GM15510 (cell line): ENCODE measurements around the gene SLC47A2.

Source experiments
- POLR2A ChIP-seq: IDR thresholded peaks from 3 replicates; pipeline ENCODE4 v1.6.1; 2011; ENCODE audit warnings: borderline replicate concordance; ENCODE audit not compliant: insufficient read length; ENCODE audit errors: extremely low read depth

SLC47A2 gene

GRCh38 chr17:19678581-19679453 is 37.6 kb downstream of the SLC47A2 start:
- TF ChIP-seq POLR2A, result no peak

DNA sequence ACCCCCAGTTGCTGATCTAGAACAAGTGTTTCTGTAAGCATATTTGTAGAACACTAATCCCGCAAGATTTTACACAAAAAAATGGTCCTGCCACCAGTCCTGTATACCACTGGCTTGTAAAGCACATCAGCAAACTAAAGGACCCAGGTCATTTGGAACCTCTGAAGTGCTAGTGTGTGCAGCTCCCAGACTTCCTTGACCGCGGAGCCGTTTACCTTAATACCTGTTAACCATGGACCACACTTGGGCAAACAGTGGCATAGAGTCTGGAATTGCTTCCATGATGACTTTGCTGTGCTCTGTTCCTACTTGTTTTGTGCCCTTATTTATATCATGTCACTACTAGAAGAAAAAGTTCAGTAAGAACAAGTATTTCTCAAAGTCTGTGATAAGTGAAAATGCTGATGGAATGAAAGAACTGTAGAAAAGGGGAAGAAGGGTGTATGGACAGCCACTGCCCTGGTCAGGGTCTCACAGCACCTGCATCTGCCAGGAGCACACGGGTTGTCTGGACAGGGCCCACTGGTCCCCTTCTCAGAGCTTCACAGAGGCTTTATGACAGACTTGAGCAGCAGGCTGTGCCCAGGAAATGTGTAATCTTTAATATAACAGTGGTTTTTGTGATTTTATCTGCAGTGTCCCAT is 38.5 kb downstream of the SLC47A2 start:
- no peak for TF ChIP-seq POLR2A

DNA sequence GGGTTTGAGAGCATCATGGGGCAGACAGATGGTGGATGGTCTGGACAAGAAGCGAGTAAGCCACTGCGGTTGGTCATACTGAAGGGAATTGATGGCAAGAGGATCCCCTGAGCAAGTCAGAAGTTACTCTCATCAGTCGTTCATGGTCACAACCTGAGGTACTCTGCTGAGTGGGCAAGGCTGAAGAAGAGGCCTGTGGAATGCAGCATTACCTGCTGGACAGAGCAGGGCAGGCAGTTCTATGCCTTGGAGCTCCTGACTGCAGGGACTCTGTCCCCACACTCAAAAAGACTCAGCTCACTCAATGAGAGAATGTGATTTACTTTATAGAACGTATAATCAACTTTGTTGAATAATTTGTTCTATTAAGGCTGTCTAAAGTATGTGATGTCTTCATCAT is 39.5 kb downstream of the SLC47A2 start:
- TF ChIP-seq POLR2A, result no peak

DNA sequence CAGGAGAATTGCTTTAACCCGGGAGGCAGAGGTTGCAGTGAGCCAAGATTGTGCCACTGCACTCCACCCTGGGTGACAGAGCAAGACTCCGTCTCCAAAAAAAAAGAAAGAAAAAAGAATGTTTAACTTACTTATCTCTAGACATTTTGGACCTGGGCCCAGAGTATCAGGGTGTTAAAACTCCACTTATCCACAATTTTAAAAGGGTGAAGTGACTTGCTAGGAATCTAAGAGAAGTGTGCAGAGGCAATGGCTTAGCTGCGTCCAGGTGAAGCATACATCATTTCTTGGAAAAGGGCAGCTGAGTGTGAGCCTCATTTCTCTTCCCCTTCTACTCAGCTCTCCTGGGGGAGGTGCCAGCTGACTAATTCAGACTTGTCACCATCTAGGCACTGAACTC is 42.8 kb downstream of the SLC47A2 start:
- TF ChIP-seq POLR2A, result no peak

DNA sequence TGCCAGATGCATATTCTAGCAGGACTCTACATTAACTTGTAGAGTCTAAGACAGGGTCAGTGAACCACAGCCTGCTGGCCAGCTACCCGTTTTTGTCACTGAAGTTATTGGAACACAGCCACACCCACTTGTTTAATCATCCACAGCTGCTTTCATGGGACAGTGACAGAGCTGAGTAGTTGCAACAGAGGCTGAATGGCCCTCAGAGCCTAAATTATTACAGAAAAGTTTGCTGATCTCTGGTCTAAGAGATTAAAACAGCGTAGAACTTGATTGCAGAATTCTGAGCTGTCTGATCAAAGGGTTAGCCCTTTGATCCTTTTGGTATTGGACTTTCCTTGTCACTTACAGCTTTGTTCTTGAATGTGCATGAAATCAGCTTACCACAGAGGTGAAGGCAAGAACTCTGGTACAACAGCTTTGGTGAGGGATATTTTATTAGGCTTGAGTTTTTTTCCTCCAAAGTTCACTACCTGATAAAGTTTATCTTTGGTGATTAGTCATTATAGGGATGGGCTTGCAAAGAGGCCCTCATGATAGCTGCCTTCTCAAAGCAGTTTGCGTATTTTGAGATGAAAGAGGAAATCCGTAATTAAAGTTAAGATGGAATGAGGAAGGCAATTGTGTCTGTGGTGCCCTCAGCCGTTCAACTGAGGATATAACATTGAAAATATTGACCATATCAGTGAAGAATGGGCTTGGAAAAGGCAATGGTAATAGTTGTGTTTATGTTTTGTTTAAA is 44.2 kb downstream of the SLC47A2 start:
- TF ChIP-seq POLR2A, result no peak

GRCh38 chr17:19671433-19671832 is 45.0 kb downstream of the SLC47A2 start:
- no peak for TF ChIP-seq POLR2A

DNA sequence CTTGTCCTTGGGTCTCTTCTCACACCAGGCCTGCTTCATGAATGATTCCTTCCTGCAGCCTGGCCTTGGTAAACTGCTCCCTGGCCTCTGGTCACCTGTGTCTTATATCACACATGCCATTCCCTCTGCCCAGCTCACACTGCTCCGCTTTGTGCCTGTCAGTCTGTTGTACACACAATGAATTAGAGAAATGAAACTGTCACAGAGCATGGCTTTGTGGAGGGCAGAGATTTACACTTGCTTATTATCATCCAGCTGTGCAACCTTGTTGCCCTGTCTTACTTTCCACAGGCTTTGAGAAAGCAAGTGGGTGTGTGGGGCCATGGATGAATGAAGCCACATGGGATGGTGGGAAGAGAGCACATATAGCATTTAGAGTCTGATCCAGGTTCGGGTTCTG is 45.5 kb downstream of the SLC47A2 start:
- no peak for TF ChIP-seq POLR2A

DNA sequence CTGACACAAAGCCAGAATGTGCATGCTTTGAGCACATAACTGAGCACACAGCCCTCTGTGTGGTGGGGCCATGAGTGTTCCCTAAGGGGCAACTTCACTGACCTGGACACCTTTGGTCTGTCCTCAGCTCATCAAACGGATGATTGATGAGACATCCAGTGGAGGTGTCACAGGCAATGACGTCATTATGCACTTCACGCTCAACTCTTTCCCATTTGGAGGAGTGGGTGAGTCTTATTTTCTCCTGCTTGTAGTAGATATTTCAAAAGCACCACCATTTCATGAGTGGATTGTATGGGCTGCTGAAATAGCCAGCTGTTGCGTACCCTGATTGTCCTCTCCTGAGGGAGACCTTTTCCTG is 51.6 kb downstream of the SLC47A2 start:
- no peak for TF ChIP-seq POLR2A

- TF ChIP-seq POLR2A, result no peak
Measured at GRCh38 chr17:19664136-19664820, 52.1 kb downstream of the SLC47A2 start.

- TF ChIP-seq POLR2A, result no peak
Measured at GRCh38 chr17:19663097-19663496, 53.3 kb downstream of the SLC47A2 start.

- no peak for TF ChIP-seq POLR2A
Measured at GRCh38 chr17:19661121-19661520, 55.3 kb downstream of the SLC47A2 start.

GRCh38 chr17:19660219-19660870 is 56.0 kb downstream of the SLC47A2 start:
- TF ChIP-seq POLR2A, result no peak

- TF ChIP-seq POLR2A, result no peak
Measured at GRCh38 chr17:19659366-19660177, 56.8 kb downstream of the SLC47A2 start.

DNA sequence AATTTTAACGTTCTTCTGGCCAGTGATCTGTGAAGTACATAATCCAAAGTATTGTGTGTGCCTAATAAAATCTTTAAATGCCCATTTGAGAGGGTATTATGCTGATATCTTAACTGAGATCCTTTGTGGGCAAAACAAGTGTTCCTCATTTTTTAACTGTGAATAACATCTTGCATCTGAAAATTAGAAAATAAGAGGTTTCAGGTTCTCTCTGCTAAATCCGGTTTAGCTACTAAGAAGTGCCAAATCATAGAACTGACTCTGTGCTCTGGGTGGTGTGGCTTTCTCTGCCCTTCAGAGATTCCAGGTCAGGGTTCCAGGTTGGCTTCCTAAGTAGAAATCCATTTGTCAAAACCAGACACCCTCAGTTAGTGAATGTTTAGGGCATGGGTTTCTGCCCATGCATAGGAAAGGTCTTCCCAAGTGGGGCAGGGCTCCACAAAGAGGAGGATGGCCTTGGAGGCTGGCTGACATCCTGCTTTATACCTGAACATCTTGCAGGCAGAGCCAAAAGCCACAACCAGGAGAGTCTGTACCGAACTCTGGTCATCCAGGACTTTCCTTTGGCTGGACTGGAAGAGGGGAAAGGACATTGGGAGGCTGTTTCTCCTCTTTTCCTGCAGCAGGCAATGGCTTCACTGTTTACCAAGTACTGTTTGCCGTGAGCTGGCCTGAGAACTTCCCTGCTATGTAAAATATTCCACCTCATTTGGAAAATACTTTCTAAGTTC is 59.4 kb downstream of the SLC47A2 start:
- no peak for TF ChIP-seq POLR2A

DNA sequence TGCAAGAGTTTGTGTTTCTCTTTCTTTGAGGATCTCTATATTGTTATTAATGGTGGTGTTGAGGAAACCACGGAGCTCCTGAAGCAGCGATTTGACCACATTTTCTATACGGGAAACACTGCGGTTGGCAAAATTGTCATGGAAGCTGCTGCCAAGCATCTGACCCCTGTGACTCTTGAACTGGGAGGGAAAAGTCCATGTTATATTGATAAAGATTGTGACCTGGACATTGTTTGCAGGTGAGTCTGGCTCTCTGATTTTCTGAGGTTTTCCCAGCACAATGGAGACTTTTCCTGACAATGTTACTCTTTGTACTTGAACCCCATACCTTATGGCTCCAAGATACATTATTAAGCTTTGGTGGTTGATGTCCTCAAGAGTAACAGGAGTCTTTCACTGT is 60.0 kb downstream of the SLC47A2 start:
- TF ChIP-seq POLR2A, result no peak
